SK-N-SH treated with all-trans-retinoic acid at 6 μM for 48 hours (cell line): ENCODE results near the gene SVOP.

Source experiments
- ATAC-seq: fragments of 200-7000 bp; cut with Tn5 transposase; 3 replicates; pipeline ENCODE4 v1.9.1; 2020; ENCODE audit warnings: mild to moderate bottlenecking, moderate library complexity
- BACH2 ChIP-seq: fragments of 250-450 bp; sonication (Bioruptor Pico); IDR thresholded peaks from 2 replicates; pipeline ENCODE4 v1.9.0; 2021; ENCODE audit warnings: mild to moderate bottlenecking, borderline replicate concordance
- CSDC2 ChIP-seq: fragments of 250-450 bp; sonication (Bioruptor Pico); IDR thresholded peaks from 2 replicates; pipeline ENCODE4 v1.5.0; 2020; ENCODE audit warnings: mild to moderate bottlenecking, moderate library complexity
- ESRRG ChIP-seq: fragments of 250-450 bp; sonication (Bioruptor Pico); IDR thresholded peaks from 2 replicates; pipeline ENCODE4 v1.6.1; 2021; ENCODE audit warnings: mild to moderate bottlenecking
- GLIS3 ChIP-seq: fragments of 250-450 bp; sonication (Bioruptor Pico); IDR thresholded peaks from 2 replicates; pipeline ENCODE4 v1.5.0; 2020; ENCODE audit warnings: mild to moderate bottlenecking, moderate library complexity
- PPARA ChIP-seq: fragments of 250-450 bp; sonication (Bioruptor Pico); IDR thresholded peaks from 2 replicates; pipeline ENCODE4 v1.5.0; 2020; ENCODE audit warnings: mild to moderate bottlenecking, borderline replicate concordance
- RARB ChIP-seq: fragments of 250-450 bp; sonication (Bioruptor Pico); IDR thresholded peaks from 2 replicates; pipeline ENCODE4 v1.8.0; 2021; ENCODE audit warnings: mild to moderate bottlenecking, moderate library complexity
- TCF4 ChIP-seq: fragments of 250-450 bp; sonication (Bioruptor Pico); IDR thresholded peaks from 2 replicates; pipeline ENCODE4 v1.8.0; 2021; ENCODE audit warnings: mild to moderate bottlenecking, moderate library complexity, borderline replicate concordance
- TOX ChIP-seq: fragments of 250-450 bp; sonication (Bioruptor Pico); IDR thresholded peaks from 2 replicates; pipeline ENCODE4 v1.8.0; 2021; ENCODE audit warnings: mild to moderate bottlenecking, moderate library complexity, borderline replicate concordance
- ZC3H10 ChIP-seq: fragments of 250-450 bp; sonication (Bioruptor Pico); IDR thresholded peaks from 2 replicates; pipeline ENCODE4 v1.5.1; 2021; ENCODE audit warnings: mild to moderate bottlenecking, moderate library complexity
- ZFP30 ChIP-seq: fragments of 450-650 bp; formaldehyde crosslinking; IDR thresholded peaks from 2 replicates; pipeline ENCODE4 v1.5.0; 2022; ENCODE audit warnings: mild to moderate bottlenecking, moderate library complexity
- ZNF565 ChIP-seq: fragments of 450-650 bp; formaldehyde crosslinking; conservative IDR thresholded peaks from 2 replicates; pipeline ENCODE4 v1.5.0; 2020; ENCODE audit warnings: low read depth, mild to moderate bottlenecking, moderate library complexity
- TF ChIP-seq, protein P1 (sequence below): fragments of 250-450 bp; sonication (Bioruptor Pico); IDR thresholded peaks from 2 replicates; pipeline ENCODE4 v1.5.1; 2021; ENCODE audit warnings: mild to moderate bottlenecking, moderate library complexity
- TF ChIP-seq, protein P2 (sequence below): fragments of 250-450 bp; sonication (Bioruptor Pico); IDR thresholded peaks from 2 replicates; pipeline ENCODE4 v1.5.0; 2020; ENCODE audit warnings: mild to moderate bottlenecking, moderate library complexity
- TF ChIP-seq, protein P3 (sequence below): fragments of 250-450 bp; sonication (Bioruptor Pico); IDR thresholded peaks from 2 replicates; pipeline ENCODE4 v1.8.0; 2021; ENCODE audit warnings: low read depth, mild to moderate bottlenecking, moderate library complexity, borderline replicate concordance
- TF ChIP-seq, protein P4 (sequence below): fragments of 250-450 bp; sonication (Bioruptor Pico); IDR thresholded peaks from 2 replicates; pipeline ENCODE4 v1.8.0; 2020; ENCODE audit warnings: mild to moderate bottlenecking, moderate library complexity, borderline replicate concordance

The SVOP gene

DNA sequence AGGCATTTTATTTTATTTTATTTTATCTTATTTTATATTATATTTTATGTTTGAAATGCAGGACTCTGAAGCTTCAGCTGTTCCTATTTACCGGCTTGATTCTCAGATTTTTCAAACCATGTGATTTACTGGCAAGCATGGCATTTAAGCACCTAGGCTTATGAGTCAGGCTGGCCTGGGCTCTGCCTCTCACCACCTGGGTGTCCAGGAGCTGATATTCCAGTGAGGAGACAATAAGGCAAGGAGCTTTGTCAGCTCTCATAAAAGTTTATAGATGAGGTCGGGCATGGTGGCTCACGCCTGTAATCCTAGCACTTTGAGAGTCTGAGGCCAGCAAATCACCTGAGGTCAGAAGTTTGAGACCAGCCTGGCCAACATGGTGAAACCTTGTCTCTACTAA, 138.9 kb downstream of the SVOP start:
- no peak for ATAC-seq
- no peak for TF ChIP-seq CSDC2 (CRISPR knock-in tag)

DNA sequence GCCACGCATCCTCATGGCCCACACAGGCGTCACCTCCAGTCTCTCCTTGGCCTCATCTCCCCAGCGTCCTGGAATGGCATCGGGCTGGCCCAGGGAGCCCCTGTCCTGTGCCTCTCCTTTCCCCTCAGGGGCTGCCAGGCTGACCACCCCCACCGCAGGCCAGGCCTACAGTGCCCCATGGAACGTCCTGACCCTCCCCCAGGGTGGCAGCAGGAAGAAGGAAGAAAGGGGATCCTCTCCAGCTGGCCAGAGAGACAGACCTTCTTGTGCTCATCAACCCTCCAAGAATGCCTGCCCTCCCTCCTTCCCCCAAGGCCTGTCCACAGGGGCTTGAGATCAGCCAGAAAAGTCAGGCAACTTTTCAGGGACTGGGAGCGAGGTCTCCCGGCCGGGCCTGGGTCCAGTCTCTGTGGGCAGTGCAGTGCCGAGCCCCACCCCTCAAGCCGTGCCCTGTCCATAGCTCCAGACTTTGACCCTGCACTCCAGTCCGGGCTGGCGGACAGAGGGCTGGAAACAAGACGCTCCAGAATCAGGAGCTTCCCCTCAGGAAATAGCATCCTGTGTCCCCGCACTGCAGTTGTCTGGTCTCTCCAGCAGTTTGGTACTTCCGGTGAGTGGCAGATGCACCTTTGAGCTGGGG, 141.1 kb downstream of the SVOP start, which contains the start of gene DAO:
TSS of gene DAO (plus strand) at position 478 of the 640 bp plus-strand sequence. CDS start 4,915 bp downstream, outside the sequence.
- TF ChIP-seq ZFP30 (CRISPR knock-in tag): no peak
- TF ChIP-seq BACH2 (CRISPR knock-in tag): no peak
- TF ChIP-seq ESRRG (CRISPR knock-in tag): no peak
- no peak for TF ChIP-seq PPARA
- TF ChIP-seq ZNF565: no peak
- TF ChIP-seq TCF4 (CRISPR knock-in tag): no peak
- no peak for TF ChIP-seq TOX
- TF ChIP-seq, protein P1, sequence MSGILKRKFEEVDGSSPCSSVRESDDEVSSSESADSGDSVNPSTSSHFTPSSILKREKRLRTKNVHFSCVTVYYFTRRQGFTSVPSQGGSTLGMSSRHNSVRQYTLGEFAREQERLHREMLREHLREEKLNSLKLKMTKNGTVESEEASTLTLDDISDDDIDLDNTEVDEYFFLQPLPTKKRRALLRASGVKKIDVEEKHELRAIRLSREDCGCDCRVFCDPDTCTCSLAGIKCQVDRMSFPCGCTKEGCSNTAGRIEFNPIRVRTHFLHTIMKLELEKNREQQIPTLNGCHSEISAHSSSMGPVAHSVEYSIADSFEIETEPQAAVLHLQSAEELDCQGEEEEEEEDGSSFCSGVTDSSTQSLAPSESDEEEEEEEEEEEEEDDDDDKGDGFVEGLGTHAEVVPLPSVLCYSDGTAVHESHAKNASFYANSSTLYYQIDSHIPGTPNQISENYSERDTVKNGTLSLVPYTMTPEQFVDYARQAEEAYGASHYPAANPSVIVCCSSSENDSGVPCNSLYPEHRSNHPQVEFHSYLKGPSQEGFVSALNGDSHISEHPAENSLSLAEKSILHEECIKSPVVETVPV: no peak
- no peak for TF ChIP-seq GLIS3 (CRISPR knock-in tag)
- ATAC-seq: no peak; the same call in 2 of the 3 replicates

DNA sequence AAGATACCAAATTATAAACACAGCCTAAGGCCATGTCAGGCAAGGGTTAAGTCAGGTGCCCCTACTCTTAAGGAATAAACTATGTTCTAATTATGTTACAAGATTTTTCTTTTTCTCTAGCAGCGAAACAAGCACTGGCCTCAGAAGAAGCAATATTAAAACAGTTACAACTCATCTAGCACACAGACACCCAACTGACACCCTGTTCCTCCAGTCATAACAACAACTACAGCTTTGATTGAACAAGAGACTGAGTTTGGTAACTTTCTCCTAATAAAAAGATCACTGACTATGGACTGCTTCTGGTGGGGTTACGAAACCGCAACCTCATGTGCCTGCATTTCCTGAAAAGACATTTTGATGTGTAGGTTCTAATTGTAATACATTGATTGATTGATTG, 144.3 kb downstream of the SVOP start:
- ATAC-seq: no peak
- no peak for TF ChIP-seq RARB (CRISPR knock-in tag)
- TF ChIP-seq, protein P2, sequence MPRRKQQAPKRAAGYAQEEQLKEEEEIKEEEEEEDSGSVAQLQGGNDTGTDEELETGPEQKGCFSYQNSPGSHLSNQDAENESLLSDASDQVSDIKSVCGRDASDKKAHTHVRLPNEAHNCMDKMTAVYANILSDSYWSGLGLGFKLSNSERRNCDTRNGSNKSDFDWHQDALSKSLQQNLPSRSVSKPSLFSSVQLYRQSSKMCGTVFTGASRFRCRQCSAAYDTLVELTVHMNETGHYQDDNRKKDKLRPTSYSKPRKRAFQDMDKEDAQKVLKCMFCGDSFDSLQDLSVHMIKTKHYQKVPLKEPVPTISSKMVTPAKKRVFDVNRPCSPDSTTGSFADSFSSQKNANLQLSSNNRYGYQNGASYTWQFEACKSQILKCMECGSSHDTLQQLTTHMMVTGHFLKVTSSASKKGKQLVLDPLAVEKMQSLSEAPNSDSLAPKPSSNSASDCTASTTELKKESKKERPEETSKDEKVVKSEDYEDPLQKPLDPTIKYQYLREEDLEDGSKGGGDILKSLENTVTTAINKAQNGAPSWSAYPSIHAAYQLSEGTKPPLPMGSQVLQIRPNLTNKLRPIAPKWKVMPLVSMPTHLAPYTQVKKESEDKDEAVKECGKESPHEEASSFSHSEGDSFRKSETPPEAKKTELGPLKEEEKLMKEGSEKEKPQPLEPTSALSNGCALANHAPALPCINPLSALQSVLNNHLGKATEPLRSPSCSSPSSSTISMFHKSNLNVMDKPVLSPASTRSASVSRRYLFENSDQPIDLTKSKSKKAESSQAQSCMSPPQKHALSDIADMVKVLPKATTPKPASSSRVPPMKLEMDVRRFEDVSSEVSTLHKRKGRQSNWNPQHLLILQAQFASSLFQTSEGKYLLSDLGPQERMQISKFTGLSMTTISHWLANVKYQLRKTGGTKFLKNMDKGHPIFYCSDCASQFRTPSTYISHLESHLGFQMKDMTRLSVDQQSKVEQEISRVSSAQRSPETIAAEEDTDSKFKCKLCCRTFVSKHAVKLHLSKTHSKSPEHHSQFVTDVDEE (CRISPR knock-in tag): no peak
- TF ChIP-seq PPARA: no peak
- TF ChIP-seq, protein P3, sequence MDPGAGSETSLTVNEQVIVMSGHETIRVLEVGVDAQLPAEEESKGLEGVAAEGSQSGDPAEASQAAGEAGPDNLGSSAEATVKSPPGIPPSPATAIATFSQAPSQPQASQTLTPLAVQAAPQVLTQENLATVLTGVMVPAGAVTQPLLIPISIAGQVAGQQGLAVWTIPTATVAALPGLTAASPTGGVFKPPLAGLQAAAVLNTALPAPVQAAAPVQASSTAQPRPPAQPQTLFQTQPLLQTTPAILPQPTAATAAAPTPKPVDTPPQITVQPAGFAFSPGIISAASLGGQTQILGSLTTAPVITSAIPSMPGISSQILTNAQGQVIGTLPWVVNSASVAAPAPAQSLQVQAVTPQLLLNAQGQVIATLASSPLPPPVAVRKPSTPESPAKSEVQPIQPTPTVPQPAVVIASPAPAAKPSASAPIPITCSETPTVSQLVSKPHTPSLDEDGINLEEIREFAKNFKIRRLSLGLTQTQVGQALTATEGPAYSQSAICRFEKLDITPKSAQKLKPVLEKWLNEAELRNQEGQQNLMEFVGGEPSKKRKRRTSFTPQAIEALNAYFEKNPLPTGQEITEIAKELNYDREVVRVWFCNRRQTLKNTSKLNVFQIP: no peak
- TF ChIP-seq TCF4 (CRISPR knock-in tag): no peak
- no peak for TF ChIP-seq ZFP30 (CRISPR knock-in tag)

DNA sequence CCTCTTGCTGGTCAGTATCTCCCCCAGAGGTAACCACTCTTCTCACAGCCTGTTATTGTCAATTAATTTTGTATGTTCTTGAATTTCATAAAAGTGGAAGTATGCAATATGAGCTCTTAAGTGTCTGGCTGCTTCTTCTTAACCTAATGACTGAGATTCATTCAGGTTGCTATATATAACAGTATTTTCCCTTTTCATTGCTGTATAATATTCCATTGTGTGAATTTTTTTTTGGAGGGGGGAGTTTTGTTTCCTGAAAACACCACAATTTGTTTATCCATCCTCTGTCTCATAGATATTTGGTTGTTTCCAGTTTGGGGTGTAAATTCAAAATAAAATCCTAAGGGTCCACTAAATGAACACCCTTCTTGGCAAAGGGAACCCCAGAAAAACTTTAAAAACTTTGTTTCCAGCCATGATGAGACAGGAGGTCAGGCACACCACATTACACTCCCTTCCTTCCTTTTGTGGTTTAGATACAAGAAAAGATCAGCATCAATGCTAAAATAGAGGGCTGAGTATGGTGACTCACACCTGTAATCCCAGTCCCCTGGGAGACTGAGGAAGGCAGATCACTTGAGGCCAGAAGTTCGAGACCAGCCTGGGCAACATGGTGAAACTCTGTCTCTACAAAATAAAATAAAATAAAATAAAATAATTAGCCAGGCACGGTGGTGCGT, 145.0 kb downstream of the SVOP start:
- TF ChIP-seq, protein P2 (CRISPR knock-in tag): no peak
- no peak for TF ChIP-seq ZC3H10 (CRISPR knock-in tag)
- no peak for TF ChIP-seq CSDC2 (CRISPR knock-in tag)
- TF ChIP-seq, protein P4, sequence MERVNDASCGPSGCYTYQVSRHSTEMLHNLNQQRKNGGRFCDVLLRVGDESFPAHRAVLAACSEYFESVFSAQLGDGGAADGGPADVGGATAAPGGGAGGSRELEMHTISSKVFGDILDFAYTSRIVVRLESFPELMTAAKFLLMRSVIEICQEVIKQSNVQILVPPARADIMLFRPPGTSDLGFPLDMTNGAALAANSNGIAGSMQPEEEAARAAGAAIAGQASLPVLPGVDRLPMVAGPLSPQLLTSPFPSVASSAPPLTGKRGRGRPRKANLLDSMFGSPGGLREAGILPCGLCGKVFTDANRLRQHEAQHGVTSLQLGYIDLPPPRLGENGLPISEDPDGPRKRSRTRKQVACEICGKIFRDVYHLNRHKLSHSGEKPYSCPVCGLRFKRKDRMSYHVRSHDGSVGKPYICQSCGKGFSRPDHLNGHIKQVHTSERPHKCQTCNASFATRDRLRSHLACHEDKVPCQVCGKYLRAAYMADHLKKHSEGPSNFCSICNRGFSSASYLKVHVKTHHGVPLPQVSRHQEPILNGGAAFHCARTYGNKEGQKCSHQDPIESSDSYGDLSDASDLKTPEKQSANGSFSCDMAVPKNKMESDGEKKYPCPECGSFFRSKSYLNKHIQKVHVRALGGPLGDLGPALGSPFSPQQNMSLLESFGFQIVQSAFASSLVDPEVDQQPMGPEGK: no peak
- no peak for TF ChIP-seq PPARA
- TF ChIP-seq ZNF565: no peak
- no peak for TF ChIP-seq TOX
- TF ChIP-seq, all 23 proteins: peak for 0
- ATAC-seq: no peak
